Heart right ventricle (tissue), 16 donors: Measurements from ENCODE around the gene RRAS. TPM values are rescaled to one million over a fixed set of nuclear protein-coding genes. Genes with fewer than 3 reads are reported as not detected.

Experiments
- ATAC-seq, 8 donors: fragments of 200-7000 bp; cut with Tn5 transposase; one replicate each; pipeline ENCODE4 v1.9.1; 2020; ENCODE audit warnings: mild to moderate bottlenecking in 8 of 8, moderate library complexity in 8 of 8, moderate number of reproducible peaks in 1 of 8
- DNase-seq, 2 donors: peaks; one replicate each; pipeline ENCODE4 v3.0.0-alpha.2; 2020
- H3K27ac ChIP-seq, 10 donors: fragments of 200-600 bp; sonication (generic) in 2 of 10; one replicate each; pipeline versions ENCODE4 v1.5.0 to v1.8.0; 2020 to 2022; ENCODE audit warnings: mild to moderate bottlenecking in 3 of 10
- H3K27me3 ChIP-seq, 7 donors: fragments of 200-600 bp; one replicate each; pipeline ENCODE4 v1.8.0; 2021 to 2022; ENCODE audit warnings: mild to moderate bottlenecking in 2 of 7
- H3K36me3 ChIP-seq, 9 donors: fragments of 200-600 bp; sonication (generic) in 1 of 9; one replicate each; pipeline versions ENCODE4 v1.5.0 to v1.8.0; 2020 to 2022; ENCODE audit warnings: mild to moderate bottlenecking in 2 of 9
- H3K4me1 ChIP-seq, 9 donors: fragments of 200-600 bp; sonication (generic) in 1 of 9; one replicate each; pipeline versions ENCODE4 v1.5.0 to v1.8.0; 2020 to 2022; ENCODE audit warnings: mild to moderate bottlenecking in 4 of 9
- H3K4me3 ChIP-seq, 10 donors: fragments of 200-600 bp; sonication (generic) in 2 of 10; one replicate each; pipeline versions ENCODE4 v1.5.0 to v1.8.0; 2020 to 2022; ENCODE audit warnings: mild to moderate bottlenecking in 7 of 10, moderate library complexity in 2 of 10
- H3K9me3 ChIP-seq, 11 donors: fragments of 200-600 bp in 10 of 11; sonication (generic) in 2 of 11; one replicate each; pipeline versions ENCODE4 v1.5.0 to v1.8.0; 2013 to 2022; ENCODE audit warnings: mild to moderate bottlenecking in 2 of 11, control low read depth in 1 of 11, moderate library complexity in 1 of 11
- WGBS, 2 donors: extraction: QIAGEN DNeasy Blood & Tissue Kit; methylation state at CpG; one replicate each; pipeline ENCODE4 v1.1.7; 2013; ENCODE audit warnings: inconsistent platforms in 1 of 2; 5-methylcytosine and 5-hydroxymethylcytosine counted together
- intact Hi-C, 10 donors: fragments of 100-400 bp; cut with DNase I; formaldehyde crosslinking; loops; one replicate each; pipeline versions ENCODE4 v1.11.1 to v1.14.2; 2022
- polyA plus RNA-seq, 2 donors: library from polyadenylated mRNA; stranded (reverse); fragments of 200-250 nt; gene quantifications; one replicate each; pipeline ENCODE4 v1.2.3, GENCODE V29; 2013
- total RNA-seq, 10 donors: library from RNA; stranded (reverse); fragmentation: NEBNext Ultra II Directional in 3 of 10; extraction: Animal tissue kit (Norgen Biotek cat#: 25700) in 3 of 10; gene quantifications; one replicate each; pipeline versions ENCODE4 v1.2.1 to v1.2.4, GENCODE V29; 2021 to 2023
- TF ChIP-seq, protein P1 (sequence below), 9 donors: fragments of 200-600 bp; sonication (generic) in 2 of 9; IDR thresholded peaks; one replicate each; pipeline versions ENCODE4 v1.5.0 to v1.8.0; 2021 to 2022; ENCODE audit warnings: antibody characterized with exemption in 9 of 9, mild to moderate bottlenecking in 5 of 9, moderate library complexity in 1 of 9
- donor health status: Arrhythmogenic right ventricular cardiomyopathy.
- donor health status: ischemic (EF 13 %, LVEDD 7.1; RV severe dilation, severe dysfunction).
- donor health status: healthy with polysubstance abuse.
- donor health status: DM: no; HTN: yes; CAD: no.
- donor health status: DM: no; HTN: no; CAD: no.
- donor health status: ischemic (EF 25% LVEDD 6.9; RV normal size, moderate dysfunction).
- donor health status: ischemic (EF 25% LVEDD 5.7; RV mildly dilated, moderate dysfunction).
- donor health status: healthy.
- donor health status: DM: yes; HTN: yes; CAD: no.
- donor health status: Ischemic cardiomyopathy.
- donor health status: ischemic (EF 35%, LVEDD 5.7; RV mildly dilated, moderate dysfunction).
- donor health status: nonischemic (EF 11% LVEDD 7.7; RV severe dilation, severe dysfunction).
- donor health status: DM: yes; HTN: yes; CAD: no.
- donor health status: PGD.
- donor health status: ischemic (EF 29% LVEDD 5.4; RV normal size, mild dysfunction).
- donor health status: nonischemic (EF 23%, LVEDD 6.1; RV moderate dilation, normal function).

The RRAS gene
- total and polyA plus RNA-seq, 12 donors = 90.4 to 215 (median 117) TPM

DNA sequence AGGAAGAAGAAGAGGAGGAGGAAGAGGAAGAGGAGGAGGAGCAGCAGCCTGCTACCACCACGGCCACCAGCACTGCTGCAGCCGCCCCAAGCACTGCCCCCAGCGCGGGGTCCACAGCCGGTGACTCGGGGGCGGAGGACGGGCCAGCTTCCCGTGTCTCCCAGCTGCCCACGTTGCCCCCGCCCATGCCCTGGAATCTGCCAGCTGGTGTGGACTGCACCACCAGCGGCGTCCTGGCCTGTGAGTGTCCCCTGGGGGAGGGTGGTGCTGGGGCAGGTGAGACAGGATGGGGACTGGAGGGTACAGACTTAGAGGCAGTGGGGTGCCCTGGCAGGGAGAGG lies 13.5 kb upstream of the RRAS start:
- ATAC-seq = peak in 1 of 8 donors; percentile 4
- Histone ChIP-seq H3K27me3 (no peaks in the 10 kb centered on the region), H3K9me3 (no peaks in the 10 kb centered on the region), H3K27ac (no peak overlapping the region), H3K36me3 (peaks cover 0 to 93% (median 68%) of the 10 kb centered on the region in 9 donors), H3K4me3 (no peak overlapping the region), H3K4me1 (peaks cover 0 to 3% (median 0%) of the 10 kb centered on the region in 9 donors)
- 90% methylated on average over 12 to 13 of the region's 13 CpGs for WGBS, 2 donors
- DNase-seq = no peak
- intact Hi-C loops = no loop called here
- TF ChIP-seq, protein P1, sequence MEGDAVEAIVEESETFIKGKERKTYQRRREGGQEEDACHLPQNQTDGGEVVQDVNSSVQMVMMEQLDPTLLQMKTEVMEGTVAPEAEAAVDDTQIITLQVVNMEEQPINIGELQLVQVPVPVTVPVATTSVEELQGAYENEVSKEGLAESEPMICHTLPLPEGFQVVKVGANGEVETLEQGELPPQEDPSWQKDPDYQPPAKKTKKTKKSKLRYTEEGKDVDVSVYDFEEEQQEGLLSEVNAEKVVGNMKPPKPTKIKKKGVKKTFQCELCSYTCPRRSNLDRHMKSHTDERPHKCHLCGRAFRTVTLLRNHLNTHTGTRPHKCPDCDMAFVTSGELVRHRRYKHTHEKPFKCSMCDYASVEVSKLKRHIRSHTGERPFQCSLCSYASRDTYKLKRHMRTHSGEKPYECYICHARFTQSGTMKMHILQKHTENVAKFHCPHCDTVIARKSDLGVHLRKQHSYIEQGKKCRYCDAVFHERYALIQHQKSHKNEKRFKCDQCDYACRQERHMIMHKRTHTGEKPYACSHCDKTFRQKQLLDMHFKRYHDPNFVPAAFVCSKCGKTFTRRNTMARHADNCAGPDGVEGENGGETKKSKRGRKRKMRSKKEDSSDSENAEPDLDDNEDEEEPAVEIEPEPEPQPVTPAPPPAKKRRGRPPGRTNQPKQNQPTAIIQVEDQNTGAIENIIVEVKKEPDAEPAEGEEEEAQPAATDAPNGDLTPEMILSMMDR (IDR thresholded peaks at IDR 0.05) = no peak

DNA sequence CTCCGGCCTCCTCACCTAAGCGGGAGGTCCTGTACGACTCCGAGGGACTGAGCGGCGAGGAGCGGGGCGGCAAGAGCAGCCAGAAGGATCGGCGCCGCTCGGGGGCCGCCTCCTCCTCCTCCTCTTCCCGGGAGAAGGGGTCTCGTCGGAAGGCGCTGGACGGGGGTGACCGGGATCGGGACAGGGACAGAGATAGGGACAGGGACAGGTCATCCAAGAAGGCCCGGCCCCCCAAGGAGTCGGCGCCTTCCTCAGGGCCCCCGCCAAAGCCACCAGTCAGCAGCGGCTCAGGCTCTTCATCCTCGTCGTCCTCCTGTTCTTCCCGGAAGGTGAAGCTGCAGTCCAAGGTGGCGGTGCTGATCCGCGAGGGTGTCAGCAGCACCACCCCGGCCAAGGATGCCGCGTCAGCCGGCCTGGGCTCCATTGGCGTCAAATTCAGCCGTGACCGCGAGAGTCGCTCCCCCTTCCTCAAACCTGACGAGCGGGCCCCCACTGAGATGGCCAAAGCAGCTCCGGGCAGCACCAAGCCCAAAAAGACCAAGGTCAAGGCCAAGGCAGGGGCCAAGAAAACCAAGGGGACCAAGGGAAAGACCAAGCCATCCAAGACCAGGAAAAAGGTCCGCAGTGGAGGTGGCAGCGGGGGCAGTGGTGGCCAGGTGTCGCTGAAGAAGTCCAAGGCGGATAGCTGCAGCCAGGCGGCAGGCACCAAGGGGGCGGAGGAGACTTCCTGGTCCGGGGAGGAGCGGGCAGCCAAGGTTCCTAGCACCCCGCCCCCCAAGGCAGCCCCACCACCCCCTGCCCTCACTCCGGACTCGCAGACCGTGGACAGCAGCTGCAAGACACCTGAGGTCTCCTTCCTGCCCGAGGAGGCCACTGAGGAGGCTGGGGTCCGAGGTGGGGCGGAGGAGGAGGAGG lies 12.9 kb upstream of the RRAS start:
- H3K4me3 ChIP-seq = no peak overlapping the region
- TF ChIP-seq, protein P1 (IDR thresholded peaks at IDR 0.05) = no peak
- no peaks in the 10 kb centered on the region for H3K9me3 ChIP-seq
- ATAC-seq = peak in 1 of 8 donors; percentile 8
- peaks cover 0 to 3% (median 0%) of the 10 kb centered on the region in 9 donors for H3K4me1 ChIP-seq
- no peaks in the 10 kb centered on the region for H3K27me3 ChIP-seq
- 94 to 95% methylated on average over 55 to 58 of the region's 58 CpGs for WGBS, 2 donors
- no peak for DNase-seq
- intact Hi-C loops = no loop called here
- H3K36me3 ChIP-seq = peaks cover 0 to 93% (median 64%) of the 10 kb centered on the region in 9 donors
- no peak overlapping the region for H3K27ac ChIP-seq

- ATAC-seq = no peak
- DNase-seq = no peak
- intact Hi-C loops = no loop called here
- WGBS, 2 donors = 97% methylated on average over 100 to 110 of the region's 110 CpGs
- H3K27ac ChIP-seq = no peak overlapping the region
- peaks cover 0 to 3% (median 0%) of the 10 kb centered on the region in 9 donors for H3K4me1 ChIP-seq
- peaks cover 0 to 93% (median 61%) of the 10 kb centered on the region in 9 donors for H3K36me3 ChIP-seq
- H3K27me3 ChIP-seq = no peaks in the 10 kb centered on the region
- TF ChIP-seq, protein P1 (IDR thresholded peaks at IDR 0.05) = no peak
- H3K9me3 ChIP-seq = no peaks in the 10 kb centered on the region
- no peak overlapping the region for H3K4me3 ChIP-seq
Observed at GRCh38 chr19:49651820-49652550, 12.0 kb upstream of the RRAS start.

- TF ChIP-seq, protein P1 (IDR thresholded peaks at IDR 0.05) = no peak
- Histone ChIP-seq H3K4me3 (no peak overlapping the region), H3K27me3 (no peaks in the 10 kb centered on the region), H3K36me3 (peaks cover 0 to 93% (median 61%) of the 10 kb centered on the region in 9 donors), H3K4me1 (peaks cover 0 to 3% (median 0%) of the 10 kb centered on the region in 9 donors), H3K9me3 (no peaks in the 10 kb centered on the region), H3K27ac (no peak overlapping the region)
- ATAC-seq = no peak
- intact Hi-C loops = no loop called here
- no peak for DNase-seq
- WGBS, 2 donors = 97 to 98% methylated on average over 60 to 72 of the region's 72 CpGs
Observed at GRCh38 chr19:49651029-49651819, 11.3 kb upstream of the RRAS start.
